GM10266 (cell line): ENCODE data around the gene LUZP4.
A peak's percentile ranks its signal among the peaks of the same experiment; 100 is the strongest.

ENCODE experiments used
- DNase-seq: peaks from one replicate; pipeline ENCODE4 v3.0.0; 2012; ENCODE audit errors: extremely low spot score
- TF ChIP-seq, protein P1 (sequence below): IDR thresholded peaks from 2 replicates; pipeline ENCODE4 v1.5.1; 2012; ENCODE audit warnings: mild to moderate bottlenecking, low read depth; ENCODE audit not compliant: control insufficient read depth, insufficient read depth; ENCODE audit errors: missing control alignments

Gene LUZP4

DNA sequence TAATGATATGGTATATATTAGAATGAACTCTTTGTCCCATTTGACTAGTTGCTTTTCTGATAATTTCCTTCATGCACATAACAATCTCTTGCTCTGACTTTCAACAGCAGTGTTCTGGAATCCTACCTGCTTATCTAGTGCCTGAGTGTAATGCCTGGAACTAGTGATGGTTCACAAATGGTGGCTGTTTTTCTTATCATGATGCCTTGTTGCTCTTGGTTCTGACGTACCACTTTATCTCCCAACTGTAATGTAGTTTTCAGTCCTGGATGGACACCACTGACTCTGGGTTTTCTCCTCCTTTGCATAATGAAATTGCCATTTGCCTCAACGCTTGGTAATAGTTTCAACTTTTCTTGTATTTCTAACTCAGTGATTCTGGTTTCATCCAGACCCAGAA, 25.5 kb upstream of the LUZP4 start:
- TF ChIP-seq, protein P1, sequence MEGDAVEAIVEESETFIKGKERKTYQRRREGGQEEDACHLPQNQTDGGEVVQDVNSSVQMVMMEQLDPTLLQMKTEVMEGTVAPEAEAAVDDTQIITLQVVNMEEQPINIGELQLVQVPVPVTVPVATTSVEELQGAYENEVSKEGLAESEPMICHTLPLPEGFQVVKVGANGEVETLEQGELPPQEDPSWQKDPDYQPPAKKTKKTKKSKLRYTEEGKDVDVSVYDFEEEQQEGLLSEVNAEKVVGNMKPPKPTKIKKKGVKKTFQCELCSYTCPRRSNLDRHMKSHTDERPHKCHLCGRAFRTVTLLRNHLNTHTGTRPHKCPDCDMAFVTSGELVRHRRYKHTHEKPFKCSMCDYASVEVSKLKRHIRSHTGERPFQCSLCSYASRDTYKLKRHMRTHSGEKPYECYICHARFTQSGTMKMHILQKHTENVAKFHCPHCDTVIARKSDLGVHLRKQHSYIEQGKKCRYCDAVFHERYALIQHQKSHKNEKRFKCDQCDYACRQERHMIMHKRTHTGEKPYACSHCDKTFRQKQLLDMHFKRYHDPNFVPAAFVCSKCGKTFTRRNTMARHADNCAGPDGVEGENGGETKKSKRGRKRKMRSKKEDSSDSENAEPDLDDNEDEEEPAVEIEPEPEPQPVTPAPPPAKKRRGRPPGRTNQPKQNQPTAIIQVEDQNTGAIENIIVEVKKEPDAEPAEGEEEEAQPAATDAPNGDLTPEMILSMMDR: no peak
- no peak for DNase-seq

DNA sequence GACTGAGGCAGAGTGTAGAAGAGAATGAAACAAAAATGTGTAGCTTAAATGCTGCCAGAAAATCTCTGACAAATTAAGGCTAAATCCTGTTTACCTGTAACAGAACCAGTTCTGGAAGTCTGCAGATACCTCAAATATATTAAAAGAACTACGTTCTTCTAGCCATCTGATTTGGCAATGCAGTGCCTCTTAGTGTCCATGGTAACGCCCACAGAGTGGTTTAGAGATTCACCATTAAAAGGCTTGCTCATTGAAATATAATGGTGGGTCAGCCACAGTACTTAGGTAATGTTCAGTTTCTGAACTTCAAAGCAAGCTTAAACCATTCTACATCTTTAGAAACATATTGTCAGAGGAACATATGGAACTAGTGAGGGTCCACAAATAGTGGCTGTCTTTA, 23.2 kb upstream of the LUZP4 start:
- no peak for DNase-seq
- TF ChIP-seq, protein P1: no peak

DNA sequence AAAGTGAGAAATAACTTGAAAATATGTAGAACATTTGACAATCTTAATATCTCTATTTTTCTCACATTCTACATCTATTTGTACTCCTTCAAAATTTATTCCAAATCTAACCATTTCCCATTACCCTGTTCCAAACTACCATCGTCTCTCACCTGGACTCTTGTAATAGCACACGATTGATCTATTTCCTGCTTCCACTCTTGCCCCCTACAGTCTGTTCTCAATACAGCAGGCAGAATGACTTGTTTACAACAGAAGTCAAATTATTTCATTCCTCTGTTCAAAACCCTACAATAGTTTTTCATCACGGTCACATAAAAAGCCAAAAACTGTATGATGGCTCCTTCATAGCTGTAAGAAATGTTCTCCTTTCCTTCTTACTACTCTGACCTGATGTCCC, 21.1 kb upstream of the LUZP4 start:
- no peak for DNase-seq
- TF ChIP-seq, protein P1: no peak

DNA sequence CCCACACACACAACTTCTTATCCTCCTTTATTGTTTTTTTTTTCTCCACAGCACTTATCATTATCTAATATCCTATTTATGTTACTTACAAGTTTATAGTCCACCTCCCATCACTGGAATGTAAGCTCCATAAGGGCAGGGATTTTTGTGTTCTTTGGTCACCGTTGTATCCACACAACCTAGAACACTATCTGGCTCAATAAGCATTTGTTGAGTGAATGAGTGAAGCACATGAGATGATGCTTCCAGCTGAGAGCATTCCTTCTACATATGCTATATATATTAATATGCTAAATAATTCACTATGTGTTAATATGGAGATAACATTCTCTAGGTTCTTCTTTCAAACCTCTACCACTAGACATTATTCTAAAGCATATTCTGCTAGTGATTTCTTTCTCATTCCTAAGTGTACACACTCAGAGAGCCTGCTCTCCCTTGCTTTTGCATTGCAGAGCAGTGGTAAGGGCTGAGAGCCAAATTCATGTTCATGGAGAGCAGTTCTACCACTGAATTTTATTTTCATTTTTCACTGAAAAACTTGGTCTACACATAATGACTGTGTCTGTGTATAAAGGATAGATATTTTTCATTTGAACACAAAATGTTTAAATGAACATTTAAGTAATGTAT, 20.3 kb upstream of the LUZP4 start:
- DNase-seq: no peak
- TF ChIP-seq, protein P1: no peak

DNA sequence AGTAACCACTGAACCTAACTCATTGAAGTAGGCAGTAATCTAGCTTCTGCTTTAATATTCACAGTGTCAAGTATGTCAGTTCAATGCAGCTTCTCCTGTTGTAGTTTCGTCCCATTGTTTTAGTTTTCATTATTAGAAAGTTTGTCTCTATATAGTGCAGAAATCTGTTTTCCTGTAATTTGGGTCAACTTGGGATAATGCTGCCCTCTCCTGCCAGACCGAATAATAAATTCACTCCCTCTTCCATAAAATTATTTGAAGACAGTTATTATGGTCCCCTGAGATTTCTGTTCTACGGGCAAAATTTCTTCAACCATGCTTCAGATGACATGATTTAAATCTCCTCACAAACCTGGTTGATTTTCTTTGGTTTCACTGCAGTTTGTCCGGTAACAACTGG, 4.6 kb upstream of the LUZP4 start:
- DNase-seq: no peak
- TF ChIP-seq, protein P1: no peak

DNA sequence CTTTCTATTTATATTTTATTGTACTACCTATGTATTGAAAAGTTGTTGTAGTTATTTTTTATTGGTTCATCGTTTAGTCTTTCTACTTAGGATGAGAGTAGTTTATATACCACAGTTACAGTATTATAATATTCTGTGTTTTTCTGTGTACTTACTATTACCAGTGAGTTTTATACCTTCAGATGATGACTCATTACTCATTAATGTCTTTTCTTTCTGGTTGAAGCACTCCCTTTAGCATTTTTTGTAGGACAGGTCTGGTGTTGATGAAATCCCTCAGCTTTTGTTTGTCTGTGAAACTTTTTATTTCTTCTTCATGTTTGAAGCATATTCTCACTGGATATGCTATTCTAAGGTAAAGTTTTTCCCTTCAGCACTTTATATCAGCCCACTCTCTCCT, 7.7 kb downstream of the LUZP4 start:
- no peak for DNase-seq
- TF ChIP-seq, protein P1: no peak

DNA sequence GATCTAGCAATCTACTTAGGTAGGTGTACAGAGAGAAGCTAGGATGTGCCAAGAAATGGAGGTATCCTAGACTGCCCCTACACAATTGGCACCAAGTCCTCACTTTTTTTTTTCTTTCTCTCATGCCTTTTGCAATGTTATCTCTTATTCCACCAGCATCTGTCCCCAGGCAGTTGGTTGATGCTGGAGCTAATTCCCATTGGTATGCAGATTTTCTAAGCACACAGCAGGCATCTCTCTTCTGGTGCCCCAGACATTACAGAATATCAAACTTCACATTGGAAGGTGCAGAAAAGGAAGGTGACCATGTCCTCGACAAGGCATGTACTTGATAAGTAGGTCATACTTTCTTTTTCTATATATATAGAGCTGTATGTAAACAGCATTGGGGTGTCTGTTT, 21.6 kb downstream of the LUZP4 start:
- TF ChIP-seq, protein P1: no peak
- peak; percentile 7 for DNase-seq
